Activated T-cell treated with anti-CD3 and anti-CD28 coated beads for 24 hours (primary cell): ENCODE data around the gene PARK7.

ENCODE experiments used
- DNase-seq: peaks from one replicate; pipeline ENCODE4 v3.0.0-alpha.2; 2020; ENCODE audit warnings: low read depth

Gene PARK7

GRCh38 chr1:8024329-8024728 is 62.8 kb downstream of the PARK7 start:
- no peak for DNase-seq

- no peak for DNase-seq
Observed at GRCh38 chr1:8025061-8025670, 63.7 kb downstream of the PARK7 start.

GRCh38 chr1:8025671-8026144 is 64.2 kb downstream of the PARK7 start:
- no peak for DNase-seq

DNA sequence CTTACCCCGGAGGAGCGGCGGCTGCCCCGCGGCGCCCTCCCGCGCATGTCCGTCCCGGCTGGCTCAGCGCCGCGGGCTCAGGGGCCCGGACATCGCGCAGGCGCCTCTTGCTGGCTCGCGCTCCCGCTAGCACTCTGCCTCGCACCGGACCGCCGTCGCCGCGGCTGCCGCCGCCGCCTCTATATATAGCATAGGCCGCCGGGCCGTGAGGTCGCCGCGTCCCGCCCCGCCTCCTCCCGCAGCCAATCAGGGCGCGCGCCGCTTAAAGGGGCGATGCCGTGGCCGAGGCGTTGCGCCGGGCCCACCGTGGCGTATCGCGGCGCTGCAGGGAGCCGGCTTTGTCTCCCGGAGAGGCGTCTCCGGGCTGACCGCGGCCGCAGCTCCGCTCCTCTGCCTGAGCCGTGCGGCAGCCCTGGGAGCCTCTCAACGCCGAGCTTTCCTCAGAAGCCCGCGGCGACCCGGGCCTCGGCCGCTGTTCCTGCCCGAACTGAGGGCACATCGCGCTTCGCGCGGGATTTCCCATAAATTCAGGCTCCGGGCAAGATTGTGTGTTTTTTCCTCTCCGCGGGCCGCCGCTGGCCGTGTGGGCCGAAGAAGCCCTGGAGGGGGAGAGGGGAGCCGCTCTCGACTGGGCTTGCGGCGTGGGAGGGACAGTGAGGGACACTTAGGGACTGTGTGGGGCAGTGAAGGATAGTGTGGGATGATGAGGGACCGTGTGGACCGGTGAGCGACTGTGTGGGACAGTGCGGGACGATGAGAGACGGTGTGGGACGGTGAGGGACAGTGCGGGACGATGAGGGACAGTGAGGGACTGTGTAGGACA is 64.9 kb downstream of the PARK7 start, which contains the start of gene ERRFI1:
TSS of gene ERRFI1 (minus strand) at position 157 of the 823 bp plus-strand sequence. CDS start 10,690 bp downstream, outside the sequence.
- DNase-seq: peak; percentile 83

- no peak for DNase-seq
Observed at GRCh38 chr1:8026976-8027747, 65.7 kb downstream of the PARK7 start.

DNA sequence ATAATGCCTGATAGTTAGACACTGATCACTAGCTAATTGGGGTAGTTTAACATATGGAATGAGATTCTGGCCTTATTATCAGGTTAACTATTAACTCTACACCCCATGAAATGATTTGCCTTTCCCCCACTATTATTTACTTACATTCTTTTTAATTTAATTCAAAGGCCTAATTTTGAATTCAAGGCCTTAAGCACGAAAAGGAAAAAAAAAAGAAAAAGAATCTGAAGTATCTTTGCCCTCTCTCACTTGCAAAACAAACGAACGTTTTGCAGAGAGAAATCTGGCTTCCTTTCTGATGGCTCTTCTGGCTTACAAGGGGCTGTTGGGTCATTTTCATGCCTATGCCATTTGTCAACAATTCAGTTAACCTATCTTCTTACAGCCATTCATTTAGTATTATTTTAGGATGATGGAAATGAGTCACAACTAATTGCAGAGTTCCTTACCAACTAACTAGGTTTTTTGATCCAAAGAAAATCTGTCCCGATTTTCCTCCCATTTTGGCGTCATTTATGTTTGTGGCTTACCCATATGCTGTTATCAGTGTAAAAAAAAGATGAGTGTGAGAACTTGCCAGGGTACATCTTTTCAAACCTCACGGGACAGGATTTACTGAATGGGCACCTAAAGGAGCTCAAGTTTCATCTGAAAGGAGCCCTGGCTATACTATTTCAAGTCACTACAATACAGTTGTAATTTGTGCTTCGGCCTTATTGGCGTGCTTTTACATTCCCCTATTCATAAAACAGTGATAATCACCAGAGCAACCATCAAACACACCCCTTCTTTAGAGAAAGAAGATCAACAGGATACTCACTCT is 66.4 kb downstream of the PARK7 start:
- no peak for DNase-seq

GRCh38 chr1:8028571-8028910 is 67.0 kb downstream of the PARK7 start:
- no peak for DNase-seq

DNA sequence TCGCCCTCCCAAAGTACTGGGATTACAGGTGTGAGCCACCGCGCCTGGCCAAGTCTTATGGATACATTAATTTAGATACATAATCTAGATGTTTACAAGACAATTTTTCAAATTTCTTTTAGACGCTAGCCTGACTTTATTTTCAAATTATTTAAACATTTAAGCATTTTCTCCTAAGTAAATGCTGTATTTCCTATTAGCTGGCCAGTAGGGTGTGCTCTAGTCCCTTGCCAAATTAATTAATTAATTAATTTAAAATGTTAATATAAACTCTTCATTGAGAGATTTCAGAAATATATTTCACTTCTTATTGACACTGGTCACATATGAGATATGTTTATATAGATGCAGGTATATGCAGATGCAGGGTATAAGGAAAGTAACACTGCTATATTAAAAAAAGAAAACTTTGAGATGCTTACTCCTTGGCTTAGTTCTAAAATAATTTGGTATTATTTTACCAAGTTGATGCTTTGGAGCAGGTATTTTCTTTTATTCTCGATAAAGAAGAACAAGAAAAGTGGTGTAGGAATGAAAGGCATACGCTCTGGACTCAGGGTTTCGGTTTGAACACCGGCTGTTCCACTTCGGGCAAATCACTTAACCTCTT is 69.8 kb downstream of the PARK7 start:
- DNase-seq: no peak

DNA sequence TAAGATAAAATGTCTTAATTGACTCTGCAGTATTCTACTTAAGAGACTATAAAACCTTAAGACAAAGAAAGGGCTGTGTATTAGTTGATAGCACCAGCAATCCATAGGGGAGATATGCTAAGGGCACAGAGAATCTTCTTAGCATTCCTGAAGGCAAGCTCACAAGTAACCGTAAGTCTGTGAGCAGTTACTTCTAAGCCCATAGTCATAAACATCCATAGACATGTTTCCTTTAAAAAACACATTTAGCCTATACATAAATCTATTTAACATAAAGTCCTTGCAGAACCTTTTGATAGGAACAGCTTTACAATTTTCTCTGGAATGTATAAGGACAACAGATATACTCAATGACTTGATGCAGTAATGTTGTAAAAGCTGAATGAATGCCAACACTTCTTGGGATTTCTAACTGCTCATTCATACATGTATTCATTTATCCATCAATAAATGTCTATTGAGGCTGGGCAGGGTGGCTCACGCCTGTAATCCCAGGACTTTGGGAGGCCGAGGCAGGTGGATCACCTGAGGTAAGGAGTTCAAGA is 70.9 kb downstream of the PARK7 start:
- DNase-seq: no peak

- no peak for DNase-seq
Observed at GRCh38 chr1:8033322-8033721, 71.8 kb downstream of the PARK7 start.
